ENCODE measurements around the gene CAPN15. TPM values are rescaled to one million over a fixed set of nuclear protein-coding genes. Genes with fewer than 3 reads are reported as not detected.

Gene CAPN15
- total and polyA plus RNA-seq, 9 of the 15 experiments (the other 6 are each of a cell fraction or from before 2014, with no cell fraction given) = 0.62 to 111 (median 14.2) TPM

GRCh38 chr16:567373-568256 lies 40.1 kb downstream of the CAPN15 start (continued):
- TF ChIP-seq CREB3 (tag; conservative IDR thresholded peaks at IDR 0.05; ENCODE audit: low read depth) (0 out of 2 replicates have a peak, but pooled peaks have one; percentile 16), ELK3 (CRISPR knock-in tag; IDR thresholded peaks at IDR 0.05) (no peak), RAD51 (IDR thresholded peaks at IDR 0.05; ENCODE audit: borderline replicate concordance, low read depth) (no peak), ZNF175 (CRISPR knock-in tag; IDR thresholded peaks at IDR 0.05; ENCODE audit: low read depth) (no peak), ZNF280B (CRISPR knock-in tag; IDR thresholded peaks at IDR 0.05) (no peak), CBX5 (IDR thresholded peaks at IDR 0.05; ENCODE audit: borderline replicate concordance, low read depth) (no peak), BDP1 (IDR thresholded peaks at IDR 0.05; ENCODE audit: insufficient read depth, insufficient read length) (no peak), ZNF224 (CRISPR knock-in tag; IDR thresholded peaks at IDR 0.05) (no peak), GTF2F1 (IDR thresholded peaks at IDR 0.05; ENCODE audit: low read depth, low read length) (no peak), ZNF449 (CRISPR knock-in tag; IDR thresholded peaks at IDR 0.05) (no peak), VEZF1 (CRISPR knock-in tag; IDR thresholded peaks at IDR 0.05) (peak; percentile 7), ZNF239 (CRISPR knock-in tag; IDR thresholded peaks at IDR 0.05) (no peak), JUNB (CRISPR knock-in tag; conservative IDR thresholded peaks at IDR 0.05) (no peak), NR3C1 (CRISPR knock-in tag; IDR thresholded peaks at IDR 0.05) (peak; percentile 73), MLLT1 (IDR thresholded peaks at IDR 0.05) (no peak), ZSCAN29 (IDR thresholded peaks at IDR 0.05) (no peak)

Data from K562 (cell line).